Parathyroid adenoma (tissue), 2 donors: ENCODE data around the gene IGF1R.

ENCODE experiments used
- H2AFZ ChIP-seq: fragments of 300-600 bp; sonication (generic); one replicate; pipeline ENCODE4 v1.7.0; 2017; ENCODE audit warnings: antibody characterized with exemption, mild to moderate bottlenecking
- H3K27ac ChIP-seq: fragments of 300-600 bp; sonication (generic); one replicate; pipeline ENCODE4 v1.7.0; 2017
- H3K27me3 ChIP-seq: fragments of 300-600 bp; sonication (generic); one replicate; pipeline ENCODE4 v1.7.0; 2017; ENCODE audit warnings: low read length; ENCODE audit not compliant: control insufficient read depth, insufficient read depth
- H3K36me3 ChIP-seq: fragments of 300-600 bp; sonication (generic); one replicate; pipeline ENCODE4 v1.7.0; 2017; ENCODE audit warnings: low read length; ENCODE audit not compliant: control insufficient read depth, insufficient read depth
- H3K4me1 ChIP-seq: fragments of 300-600 bp; sonication (generic); one replicate; pipeline ENCODE4 v1.7.0; 2017; ENCODE audit warnings: control low read depth
- H3K4me2 ChIP-seq: fragments of 300-600 bp; sonication (generic); one replicate; pipeline ENCODE4 v1.7.0; 2017; ENCODE audit warnings: low read length
- H3K4me3 ChIP-seq: fragments of 300-600 bp; sonication (generic); one replicate; pipeline ENCODE4 v1.7.0; 2017; ENCODE audit warnings: low read depth, low read length
- H3K79me2 ChIP-seq: fragments of 300-600 bp; sonication (generic); one replicate; pipeline ENCODE4 v1.7.0; 2017; ENCODE audit warnings: control low read depth
- H3K9ac ChIP-seq: fragments of 300-600 bp; sonication (generic); one replicate; pipeline ENCODE4 v1.7.0; 2017; ENCODE audit warnings: mild to moderate bottlenecking
- H3K9me3 ChIP-seq: fragments of 300-600 bp; sonication (generic); one replicate; pipeline ENCODE4 v1.7.0; 2017; ENCODE audit warnings: low read length; ENCODE audit not compliant: control insufficient read depth
- TF ChIP-seq, protein P1 (sequence below): fragments of 300-600 bp; sonication (generic); IDR thresholded peaks from one replicate; pipeline ENCODE4 v1.7.0; 2017; ENCODE audit warnings: antibody characterized with exemption, mild to moderate bottlenecking
- donor health status: primary hyperparathyroidism.

The IGF1R gene

GRCh38 chr15:98977441-98977840 lies 329.1 kb downstream of the IGF1R start:
- Histone ChIP-seq H3K4me1 (no peaks in the 10 kb centered on the region), H3K36me3 (no peaks in the 10 kb centered on the region), H3K27ac (no peak overlapping the region), H3K4me3 (no peak overlapping the region), H3K27me3 (no peaks in the 10 kb centered on the region), H3K9me3 (no peaks in the 10 kb centered on the region), H3K79me2 (no peaks in the 10 kb centered on the region), H2AFZ (no peak overlapping the region), H3K4me2 (no peak overlapping the region), H3K9ac (no peak overlapping the region)
- TF ChIP-seq, protein P1, sequence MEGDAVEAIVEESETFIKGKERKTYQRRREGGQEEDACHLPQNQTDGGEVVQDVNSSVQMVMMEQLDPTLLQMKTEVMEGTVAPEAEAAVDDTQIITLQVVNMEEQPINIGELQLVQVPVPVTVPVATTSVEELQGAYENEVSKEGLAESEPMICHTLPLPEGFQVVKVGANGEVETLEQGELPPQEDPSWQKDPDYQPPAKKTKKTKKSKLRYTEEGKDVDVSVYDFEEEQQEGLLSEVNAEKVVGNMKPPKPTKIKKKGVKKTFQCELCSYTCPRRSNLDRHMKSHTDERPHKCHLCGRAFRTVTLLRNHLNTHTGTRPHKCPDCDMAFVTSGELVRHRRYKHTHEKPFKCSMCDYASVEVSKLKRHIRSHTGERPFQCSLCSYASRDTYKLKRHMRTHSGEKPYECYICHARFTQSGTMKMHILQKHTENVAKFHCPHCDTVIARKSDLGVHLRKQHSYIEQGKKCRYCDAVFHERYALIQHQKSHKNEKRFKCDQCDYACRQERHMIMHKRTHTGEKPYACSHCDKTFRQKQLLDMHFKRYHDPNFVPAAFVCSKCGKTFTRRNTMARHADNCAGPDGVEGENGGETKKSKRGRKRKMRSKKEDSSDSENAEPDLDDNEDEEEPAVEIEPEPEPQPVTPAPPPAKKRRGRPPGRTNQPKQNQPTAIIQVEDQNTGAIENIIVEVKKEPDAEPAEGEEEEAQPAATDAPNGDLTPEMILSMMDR, result no peak

DNA sequence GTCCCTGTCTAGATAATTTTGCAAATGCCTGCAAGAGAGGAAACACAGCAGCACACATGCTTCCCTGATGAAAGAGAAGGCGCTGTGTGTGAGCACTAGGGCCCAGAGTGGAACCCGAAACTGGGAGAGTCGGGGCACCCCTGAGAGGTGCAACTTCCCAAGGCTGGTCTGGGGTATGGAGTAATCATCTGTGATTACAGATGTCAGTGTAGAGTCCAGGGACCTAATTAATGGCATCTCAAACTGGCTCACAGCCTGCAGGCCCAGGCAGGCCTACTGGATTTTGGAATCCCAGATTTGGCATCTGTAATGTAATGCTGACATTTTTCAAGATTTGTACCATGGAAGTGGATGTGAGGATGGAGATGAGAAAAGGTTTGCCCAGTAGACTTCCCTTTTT lies 329.8 kb downstream of the IGF1R start:
- Histone ChIP-seq H3K9me3 (no peaks in the 10 kb centered on the region), H3K36me3 (no peaks in the 10 kb centered on the region), H3K27me3 (no peaks in the 10 kb centered on the region), H3K4me3 (no peak overlapping the region), H3K4me2 (no peak overlapping the region), H3K4me1 (no peaks in the 10 kb centered on the region), H3K9ac (no peak overlapping the region), H3K27ac (no peak overlapping the region), H2AFZ (no peak overlapping the region), H3K79me2 (no peaks in the 10 kb centered on the region)
- TF ChIP-seq, protein P1, result no peak

DNA sequence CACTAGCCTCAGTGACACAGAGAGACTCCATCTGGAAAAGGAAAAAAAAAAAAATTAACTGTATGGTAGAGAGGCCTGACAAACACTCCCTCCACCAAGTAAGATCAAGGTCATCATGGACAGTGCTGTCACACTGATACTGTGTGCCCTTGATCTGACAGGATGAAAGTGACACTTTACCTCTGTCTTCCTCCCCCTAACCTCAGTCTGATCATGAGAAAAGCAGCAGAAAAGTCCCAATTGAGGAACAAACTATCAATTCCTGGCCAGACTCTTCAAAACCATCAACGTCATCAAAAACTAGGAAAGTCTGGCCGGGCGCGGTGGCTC lies 332.5 kb downstream of the IGF1R start:
- H3K9ac ChIP-seq, result no peak overlapping the region
- no peaks in the 10 kb centered on the region for H3K27me3 ChIP-seq
- no peak overlapping the region for H3K4me3 ChIP-seq
- no peaks in the 10 kb centered on the region for H3K4me1 ChIP-seq
- TF ChIP-seq, protein P1, result no peak
- no peaks in the 10 kb centered on the region for H3K9me3 ChIP-seq
- no peaks in the 10 kb centered on the region for H3K79me2 ChIP-seq
- H3K27ac ChIP-seq, result no peak overlapping the region
- no peak overlapping the region for H3K4me2 ChIP-seq
- H2AFZ ChIP-seq, result no peak overlapping the region
- H3K36me3 ChIP-seq, result no peaks in the 10 kb centered on the region

- H3K9ac ChIP-seq, result no peak overlapping the region
- no peak overlapping the region for H2AFZ ChIP-seq
- H3K27ac ChIP-seq, result no peak overlapping the region
- TF ChIP-seq, protein P1, result no peak
- H3K4me2 ChIP-seq, result no peak overlapping the region
- no peaks in the 10 kb centered on the region for H3K79me2 ChIP-seq
- H3K4me1 ChIP-seq, result no peaks in the 10 kb centered on the region
- H3K36me3 ChIP-seq, result no peaks in the 10 kb centered on the region
- H3K27me3 ChIP-seq, result no peaks in the 10 kb centered on the region
- no peak overlapping the region for H3K4me3 ChIP-seq
- no peaks in the 10 kb centered on the region for H3K9me3 ChIP-seq
These were observed 333.7 kb downstream of the IGF1R start for GRCh38 chr15:98981851-98982722.

DNA sequence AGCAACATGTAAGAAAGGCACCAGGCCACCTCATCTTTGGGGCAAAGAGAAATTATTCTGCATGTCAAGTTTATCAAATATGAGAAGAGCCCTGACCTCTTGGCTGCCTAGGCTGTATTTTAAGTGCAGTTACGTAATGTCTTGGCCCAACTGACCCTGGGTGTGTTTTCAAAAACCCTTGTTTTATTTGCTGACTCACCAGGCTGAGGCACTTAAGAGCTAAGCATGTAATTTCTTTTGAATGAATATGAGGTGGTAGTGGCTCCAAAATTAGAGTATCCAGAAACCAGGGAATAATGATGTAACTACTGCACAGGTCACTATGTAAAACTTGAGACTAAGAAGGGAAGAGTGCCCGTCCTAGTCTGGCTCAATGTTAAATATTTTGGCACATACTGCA lies 335.0 kb downstream of the IGF1R start:
- no peak overlapping the region for H2AFZ ChIP-seq
- H3K27ac ChIP-seq, result no peak overlapping the region
- H3K27me3 ChIP-seq, result no peaks in the 10 kb centered on the region
- H3K9me3 ChIP-seq, result no peaks in the 10 kb centered on the region
- H3K36me3 ChIP-seq, result no peaks in the 10 kb centered on the region
- H3K79me2 ChIP-seq, result no peaks in the 10 kb centered on the region
- no peaks in the 10 kb centered on the region for H3K4me1 ChIP-seq
- TF ChIP-seq, protein P1, result no peak
- H3K9ac ChIP-seq, result no peak overlapping the region
- H3K4me2 ChIP-seq, result no peak overlapping the region
- H3K4me3 ChIP-seq, result no peak overlapping the region
